Measurements from ENCODE around the gene ENPP3. TPM values are rescaled to one million over a fixed set of nuclear protein-coding genes. Genes with fewer than 3 reads are reported as not detected.
A peak's percentile ranks its signal among the peaks of the same experiment; 100 is the strongest.

The ENPP3 gene
- polyA plus RNA-seq, 1 donor = 43.7 TPM

DNA sequence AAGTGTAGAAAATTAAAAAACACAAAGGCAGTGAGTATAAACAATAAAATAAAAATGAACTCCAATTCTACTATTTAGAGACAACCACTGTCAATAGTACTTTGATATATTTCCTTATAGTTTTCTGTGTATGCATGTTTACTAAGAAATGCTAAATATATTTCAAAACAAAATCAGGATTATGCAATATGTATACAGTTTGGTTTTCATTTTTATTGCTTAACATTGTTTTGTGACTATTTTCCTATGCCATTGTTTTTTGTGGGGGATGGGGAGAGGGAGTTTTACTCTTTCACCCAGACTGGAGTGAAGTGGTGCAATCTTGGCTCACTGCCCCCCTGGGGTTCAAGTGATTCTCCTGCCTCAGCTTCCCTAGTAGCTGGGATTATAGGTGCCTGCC is 44.5 kb downstream of the ENPP3 start:
- Histone ChIP-seq H3K27ac (ENCODE audit: low read length) (no peak overlapping the region), H3K36me3 (ENCODE audit: control insufficient read depth, insufficient read depth, low read length) (no peaks in the 10 kb centered on the region), H3K4me1 (ENCODE audit: control insufficient read depth, insufficient read depth, low read length) (no peaks in the 10 kb centered on the region), H3K9me3 (ENCODE audit: control insufficient read depth, low read depth, low read length) (no peaks in the 10 kb centered on the region), H3K27me3 (ENCODE audit: control insufficient read depth, insufficient read depth, low read length) (no peaks in the 10 kb centered on the region), H3K4me3 (ENCODE audit: low read length) (no peak overlapping the region)
- DNase-seq = no peak

- no CpG with 5 or more reads among the region's 2 CpGs for WGBS (ENCODE audit: insufficient coverage, low lambda C conversion rate)
- Histone ChIP-seq H3K4me3 (ENCODE audit: low read length) (no peak overlapping the region), H3K27me3 (ENCODE audit: control insufficient read depth, insufficient read depth, low read length) (no peaks in the 10 kb centered on the region), H3K9me3 (ENCODE audit: control insufficient read depth, low read depth, low read length) (no peaks in the 10 kb centered on the region), H3K27ac (ENCODE audit: low read length) (no peak overlapping the region), H3K4me1 (ENCODE audit: control insufficient read depth, insufficient read depth, low read length) (no peaks in the 10 kb centered on the region), H3K36me3 (ENCODE audit: control insufficient read depth, insufficient read depth, low read length) (no peaks in the 10 kb centered on the region)
- DNase-seq = no peak
These were observed 45.3 kb downstream of the ENPP3 start for GRCh38 chr6:131682442-131682841.

GRCh38 chr6:131683479-131683878 is 46.4 kb downstream of the ENPP3 start:
- no peak overlapping the region for H3K27ac ChIP-seq (ENCODE audit: low read length)
- no peaks in the 10 kb centered on the region for H3K4me1 ChIP-seq (ENCODE audit: control insufficient read depth, insufficient read depth, low read length)
- H3K4me3 ChIP-seq (ENCODE audit: low read length) = no peak overlapping the region
- H3K9me3 ChIP-seq (ENCODE audit: control insufficient read depth, low read depth, low read length) = no peaks in the 10 kb centered on the region
- no peak for DNase-seq
- no peaks in the 10 kb centered on the region for H3K36me3 ChIP-seq (ENCODE audit: control insufficient read depth, insufficient read depth, low read length)
- 83% methylated on average over 2 of the region's 6 CpGs for WGBS (ENCODE audit: insufficient coverage, low lambda C conversion rate)
- H3K27me3 ChIP-seq (ENCODE audit: control insufficient read depth, insufficient read depth, low read length) = no peaks in the 10 kb centered on the region

GRCh38 chr6:131685266-131685780 is 48.2 kb downstream of the ENPP3 start:
- no peak for DNase-seq
- Histone ChIP-seq H3K9me3 (ENCODE audit: control insufficient read depth, low read depth, low read length) (no peaks in the 10 kb centered on the region), H3K36me3 (ENCODE audit: control insufficient read depth, insufficient read depth, low read length) (no peaks in the 10 kb centered on the region), H3K27me3 (ENCODE audit: control insufficient read depth, insufficient read depth, low read length) (no peaks in the 10 kb centered on the region), H3K4me1 (ENCODE audit: control insufficient read depth, insufficient read depth, low read length) (no peaks in the 10 kb centered on the region), H3K4me3 (ENCODE audit: low read length) (no peak overlapping the region), H3K27ac (ENCODE audit: low read length) (no peak overlapping the region)
- no CpG with 5 or more reads among the region's 4 CpGs for WGBS (ENCODE audit: insufficient coverage, low lambda C conversion rate)

- no peak overlapping the region for H3K4me3 ChIP-seq (ENCODE audit: low read length)
- 94% methylated on average over 3 of the region's 3 CpGs for WGBS (ENCODE audit: insufficient coverage, low lambda C conversion rate)
- no peaks in the 10 kb centered on the region for H3K9me3 ChIP-seq (ENCODE audit: control insufficient read depth, low read depth, low read length)
- no peak for DNase-seq
- no peaks in the 10 kb centered on the region for H3K27me3 ChIP-seq (ENCODE audit: control insufficient read depth, insufficient read depth, low read length)
- H3K4me1 ChIP-seq (ENCODE audit: control insufficient read depth, insufficient read depth, low read length) = no peaks in the 10 kb centered on the region
- H3K27ac ChIP-seq (ENCODE audit: low read length) = no peak overlapping the region
- no peaks in the 10 kb centered on the region for H3K36me3 ChIP-seq (ENCODE audit: control insufficient read depth, insufficient read depth, low read length)
These were observed 49.9 kb downstream of the ENPP3 start for GRCh38 chr6:131687022-131687421.

- H3K27ac ChIP-seq (ENCODE audit: low read length) = no peak overlapping the region
- H3K27me3 ChIP-seq (ENCODE audit: control insufficient read depth, insufficient read depth, low read length) = no peaks in the 10 kb centered on the region
- H3K4me3 ChIP-seq (ENCODE audit: low read length) = no peak overlapping the region
- no peaks in the 10 kb centered on the region for H3K9me3 ChIP-seq (ENCODE audit: control insufficient read depth, low read depth, low read length)
- no peaks in the 10 kb centered on the region for H3K4me1 ChIP-seq (ENCODE audit: control insufficient read depth, insufficient read depth, low read length)
- H3K36me3 ChIP-seq (ENCODE audit: control insufficient read depth, insufficient read depth, low read length) = no peaks in the 10 kb centered on the region
- DNase-seq = no peak
- WGBS (ENCODE audit: insufficient coverage, low lambda C conversion rate) = 100% methylated on average over 1 of the region's 1 CpG
These were observed 51.2 kb downstream of the ENPP3 start for GRCh38 chr6:131688286-131688685.

DNA sequence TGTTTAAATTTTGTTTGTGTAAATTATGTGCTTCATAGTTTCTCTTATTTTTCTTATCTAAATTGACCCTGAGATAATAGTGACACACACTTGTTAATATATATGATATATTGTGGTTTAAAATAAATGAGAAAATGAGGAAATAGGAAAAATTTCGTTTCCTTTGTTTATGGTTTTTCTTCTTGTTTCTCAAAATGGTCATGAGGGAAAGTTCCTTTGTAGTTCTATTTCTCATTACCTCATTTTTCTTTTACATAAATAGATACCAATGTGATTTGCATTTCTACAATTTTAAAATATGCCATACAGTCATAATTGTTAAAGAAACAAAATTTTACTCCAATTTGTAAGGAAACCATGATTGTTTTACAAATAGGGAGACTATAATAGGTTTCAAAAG is 54.9 kb downstream of the ENPP3 start:
- 60% methylated on average over 1 of the region's 1 CpG for WGBS (ENCODE audit: insufficient coverage, low lambda C conversion rate)
- Histone ChIP-seq H3K27me3 (ENCODE audit: control insufficient read depth, insufficient read depth, low read length) (no peaks in the 10 kb centered on the region), H3K9me3 (ENCODE audit: control insufficient read depth, low read depth, low read length) (no peaks in the 10 kb centered on the region), H3K27ac (ENCODE audit: low read length) (no peak overlapping the region), H3K4me3 (ENCODE audit: low read length) (no peak overlapping the region), H3K36me3 (ENCODE audit: control insufficient read depth, insufficient read depth, low read length) (no peaks in the 10 kb centered on the region), H3K4me1 (ENCODE audit: control insufficient read depth, insufficient read depth, low read length) (no peaks in the 10 kb centered on the region)
- no peak for DNase-seq

DNA sequence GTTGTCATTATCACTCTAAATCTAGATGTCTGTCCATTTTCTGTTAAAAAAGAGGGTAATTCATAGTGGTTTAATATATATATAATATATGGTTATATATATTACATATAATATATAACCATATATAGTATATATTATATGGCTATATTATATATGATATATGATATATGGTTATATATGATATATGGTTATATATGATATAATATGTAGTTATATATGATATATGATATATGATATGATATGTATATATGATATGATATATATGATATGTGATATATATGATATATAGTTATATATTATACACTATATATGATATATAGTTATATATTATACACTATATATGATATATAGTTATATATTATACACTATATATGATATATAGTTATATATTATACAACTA is 55.5 kb downstream of the ENPP3 start:
- no peak for DNase-seq
- no peak overlapping the region for H3K27ac ChIP-seq (ENCODE audit: low read length)
- no peaks in the 10 kb centered on the region for H3K36me3 ChIP-seq (ENCODE audit: control insufficient read depth, insufficient read depth, low read length)
- H3K27me3 ChIP-seq (ENCODE audit: control insufficient read depth, insufficient read depth, low read length) = no peaks in the 10 kb centered on the region
- H3K4me3 ChIP-seq (ENCODE audit: low read length) = no peak overlapping the region
- no peaks in the 10 kb centered on the region for H3K4me1 ChIP-seq (ENCODE audit: control insufficient read depth, insufficient read depth, low read length)
- H3K9me3 ChIP-seq (ENCODE audit: control insufficient read depth, low read depth, low read length) = no peaks in the 10 kb centered on the region

- 43% methylated on average over 1 of the region's 5 CpGs for WGBS (ENCODE audit: insufficient coverage, low lambda C conversion rate)
- H3K4me1 ChIP-seq (ENCODE audit: control insufficient read depth, insufficient read depth, low read length) = no peaks in the 10 kb centered on the region
- no peak overlapping the region for H3K4me3 ChIP-seq (ENCODE audit: low read length)
These were observed 56.3 kb downstream of the ENPP3 start for GRCh38 chr6:131693384-131693783.

GRCh38 chr6:131694832-131695426 is 57.8 kb downstream of the ENPP3 start:
- H3K9me3 ChIP-seq (ENCODE audit: control insufficient read depth, low read depth, low read length) = no peaks in the 10 kb centered on the region
- H3K4me1 ChIP-seq (ENCODE audit: control insufficient read depth, insufficient read depth, low read length) = no peaks in the 10 kb centered on the region
- no peak overlapping the region for H3K4me3 ChIP-seq (ENCODE audit: low read length)
- DNase-seq = peak; percentile 48 to 49
- no CpG with 5 or more reads among the region's 2 CpGs for WGBS (ENCODE audit: insufficient coverage, low lambda C conversion rate)
- no peaks in the 10 kb centered on the region for H3K27me3 ChIP-seq (ENCODE audit: control insufficient read depth, insufficient read depth, low read length)
- no peak overlapping the region for H3K27ac ChIP-seq (ENCODE audit: low read length)
- no peaks in the 10 kb centered on the region for H3K36me3 ChIP-seq (ENCODE audit: control insufficient read depth, insufficient read depth, low read length)

More at GRCh38 chr6:131693384-131693783, 56.3 kb downstream of the ENPP3 start:
- H3K9me3 ChIP-seq (ENCODE audit: control insufficient read depth, low read depth, low read length) = no peaks in the 10 kb centered on the region
- DNase-seq = no peak
- no peak overlapping the region for H3K27ac ChIP-seq (ENCODE audit: low read length)
- no peaks in the 10 kb centered on the region for H3K36me3 ChIP-seq (ENCODE audit: control insufficient read depth, insufficient read depth, low read length)
- no peaks in the 10 kb centered on the region for H3K27me3 ChIP-seq (ENCODE audit: control insufficient read depth, insufficient read depth, low read length)

DNA sequence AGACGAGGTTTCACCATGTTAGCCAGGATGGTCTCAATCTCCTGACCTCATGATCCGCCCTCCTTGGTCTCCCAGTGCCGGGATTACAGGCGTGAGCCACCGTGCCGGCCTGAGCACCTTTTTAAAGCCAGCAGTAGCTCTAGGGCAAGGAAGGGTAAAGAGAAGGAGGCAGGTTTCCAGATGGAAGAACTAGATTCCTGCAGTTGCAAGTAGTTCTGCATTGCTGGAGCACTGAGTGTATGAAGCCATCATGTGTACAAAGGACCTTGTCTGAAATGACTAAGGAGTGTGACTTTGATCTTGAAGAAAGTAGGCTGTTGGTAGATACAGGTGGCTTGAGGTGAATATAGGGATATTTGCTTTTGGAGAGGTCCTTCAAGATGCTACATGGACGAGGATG is 59.9 kb downstream of the ENPP3 start:
- no CpG with 5 or more reads among the region's 7 CpGs for WGBS (ENCODE audit: insufficient coverage, low lambda C conversion rate)
- DNase-seq = no peak
- no peak overlapping the region for H3K27ac ChIP-seq (ENCODE audit: low read length)
- no peaks in the 10 kb centered on the region for H3K9me3 ChIP-seq (ENCODE audit: control insufficient read depth, low read depth, low read length)
- H3K4me1 ChIP-seq (ENCODE audit: control insufficient read depth, insufficient read depth, low read length) = no peaks in the 10 kb centered on the region
- no peaks in the 10 kb centered on the region for H3K36me3 ChIP-seq (ENCODE audit: control insufficient read depth, insufficient read depth, low read length)
- H3K4me3 ChIP-seq (ENCODE audit: low read length) = no peak overlapping the region
- no peaks in the 10 kb centered on the region for H3K27me3 ChIP-seq (ENCODE audit: control insufficient read depth, insufficient read depth, low read length)

Data from large intestine (tissue), 3 donors.